IPS-15b (cell line): ENCODE measurements around the gene PKNOX1.
"Not testable (repeated sequence)": the region's sequence is repeated elsewhere in the genome, so short reads cannot be mapped to it uniquely, and the experiment has no call there.

ENCODE experiments used
- H3K27me3 ChIP-seq: one replicate; pipeline ENCODE4 v1.6.1; 2013; ENCODE audit warnings: low read length; ENCODE audit not compliant: control insufficient read depth, insufficient read depth
- H3K36me3 ChIP-seq: one replicate; pipeline ENCODE4 v1.6.1; 2013; ENCODE audit warnings: low read length; ENCODE audit not compliant: control insufficient read depth, insufficient read depth
- H3K4me1 ChIP-seq: one replicate; pipeline ENCODE4 v1.6.1; 2013; ENCODE audit warnings: mild to moderate bottlenecking, low read length; ENCODE audit not compliant: control insufficient read depth, insufficient read depth
- H3K4me3 ChIP-seq: one replicate; pipeline ENCODE4 v1.5.1; 2013; ENCODE audit warnings: low read depth, low read length
- H3K9ac ChIP-seq: one replicate; pipeline ENCODE4 v1.6.1; 2013; ENCODE audit warnings: low read depth, mild to moderate bottlenecking, low read length
- H3K9me3 ChIP-seq: one replicate; pipeline ENCODE4 v1.6.1; 2013; ENCODE audit warnings: mild to moderate bottlenecking, low read length; ENCODE audit not compliant: control insufficient read depth, insufficient read depth

The PKNOX1 gene

GRCh38 chr21:42937034-42937940 lies 37.1 kb upstream of the PKNOX1 start:
- H3K9me3 ChIP-seq, H3K4me3 ChIP-seq, H3K27me3 ChIP-seq, H3K9ac ChIP-seq, H3K36me3 ChIP-seq: not testable (repeated sequence)
- peaks cover 12% of the 10 kb centered on the region for H3K4me1 ChIP-seq

- no peaks in the 10 kb centered on the region for H3K27me3 ChIP-seq
- H3K9me3 ChIP-seq = no peaks in the 10 kb centered on the region
- H3K9ac ChIP-seq = no peak overlapping the region
- peaks cover 10% of the 10 kb centered on the region for H3K4me1 ChIP-seq
- H3K4me3 ChIP-seq = no peak overlapping the region
- no peaks in the 10 kb centered on the region for H3K36me3 ChIP-seq
Observed at GRCh38 chr21:42937960-42938605, 36.3 kb upstream of the PKNOX1 start.

- H3K9ac ChIP-seq, H3K4me1 ChIP-seq, H3K27me3 ChIP-seq, H3K4me3 ChIP-seq, H3K36me3 ChIP-seq, H3K9me3 ChIP-seq: not testable (repeated sequence)
Observed at GRCh38 chr21:42938606-42938995, 35.8 kb upstream of the PKNOX1 start.

- H3K4me1 ChIP-seq = peaks cover 8% of the 10 kb centered on the region
- H3K4me3 ChIP-seq = no peak overlapping the region
- no peak overlapping the region for H3K9ac ChIP-seq
Observed at GRCh38 chr21:42939582-42940413, 34.6 kb upstream of the PKNOX1 start.

GRCh38 chr21:42941696-42942085 lies 32.7 kb upstream of the PKNOX1 start:
- H3K4me3 ChIP-seq = no peak overlapping the region
- no peaks in the 10 kb centered on the region for H3K27me3 ChIP-seq
- H3K9me3 ChIP-seq = no peaks in the 10 kb centered on the region
- no peak overlapping the region for H3K9ac ChIP-seq
- H3K36me3 ChIP-seq = no peaks in the 10 kb centered on the region
- H3K4me1 ChIP-seq = peaks cover 5% of the 10 kb centered on the region

More at GRCh38 chr21:42939582-42940413, 34.6 kb upstream of the PKNOX1 start:
- Histone ChIP-seq H3K27me3 (no peaks in the 10 kb centered on the region), H3K9me3 (no peaks in the 10 kb centered on the region), H3K36me3 (no peaks in the 10 kb centered on the region)

GRCh38 chr21:42942244-42942643 lies 32.1 kb upstream of the PKNOX1 start:
- peaks cover 5% of the 10 kb centered on the region for H3K4me1 ChIP-seq
- no peaks in the 10 kb centered on the region for H3K27me3 ChIP-seq
- H3K4me3 ChIP-seq = no peak overlapping the region
- H3K9me3 ChIP-seq = no peaks in the 10 kb centered on the region
- no peak overlapping the region for H3K9ac ChIP-seq
- H3K36me3 ChIP-seq = no peaks in the 10 kb centered on the region

- not testable (repeated sequence) for H3K4me3 ChIP-seq, H3K27me3 ChIP-seq, H3K4me1 ChIP-seq, H3K36me3 ChIP-seq, H3K9ac ChIP-seq, H3K9me3 ChIP-seq
Observed at GRCh38 chr21:42949094-42949755, 25.1 kb upstream of the PKNOX1 start.

GRCh38 chr21:42951193-42951592 lies 23.2 kb upstream of the PKNOX1 start:
- not testable (repeated sequence) for H3K36me3 ChIP-seq, H3K4me3 ChIP-seq, H3K27me3 ChIP-seq, H3K9ac ChIP-seq, H3K9me3 ChIP-seq, H3K4me1 ChIP-seq

- Histone ChIP-seq H3K4me1 (peaks cover 17% of the 10 kb centered on the region), H3K36me3 (no peaks in the 10 kb centered on the region), H3K4me3 (peak overlapping the region; percentile 5), H3K9ac (peak overlapping the region; percentile 24), H3K9me3 (no peaks in the 10 kb centered on the region), H3K27me3 (no peaks in the 10 kb centered on the region)
Observed at GRCh38 chr21:42956824-42957630, 17.3 kb upstream of the PKNOX1 start.

GRCh38 chr21:42958122-42958521 lies 16.2 kb upstream of the PKNOX1 start:
- H3K36me3 ChIP-seq, H3K27me3 ChIP-seq: not testable (repeated sequence)
- peaks cover 18% of the 10 kb centered on the region for H3K4me1 ChIP-seq

GRCh38 chr21:42959728-42960127 lies 14.6 kb upstream of the PKNOX1 start:
- peaks cover 18% of the 10 kb centered on the region for H3K4me1 ChIP-seq
- H3K9me3 ChIP-seq = no peaks in the 10 kb centered on the region
- H3K36me3 ChIP-seq = no peaks in the 10 kb centered on the region
- H3K4me3 ChIP-seq = no peak overlapping the region
- H3K27me3 ChIP-seq = no peaks in the 10 kb centered on the region
- no peak overlapping the region for H3K9ac ChIP-seq

More at GRCh38 chr21:42958122-42958521, 16.2 kb upstream of the PKNOX1 start:
- H3K9me3 ChIP-seq, H3K9ac ChIP-seq, H3K4me3 ChIP-seq: not testable (repeated sequence)
